ENCODE data around the gene MED9. TPM values are rescaled to one million over a fixed set of nuclear protein-coding genes. Genes with fewer than 3 reads are reported as not detected.

Gene MED9
- total and polyA plus RNA-seq, 9 donors = 11.5 to 15.7 (median 13.8) TPM

DNA sequence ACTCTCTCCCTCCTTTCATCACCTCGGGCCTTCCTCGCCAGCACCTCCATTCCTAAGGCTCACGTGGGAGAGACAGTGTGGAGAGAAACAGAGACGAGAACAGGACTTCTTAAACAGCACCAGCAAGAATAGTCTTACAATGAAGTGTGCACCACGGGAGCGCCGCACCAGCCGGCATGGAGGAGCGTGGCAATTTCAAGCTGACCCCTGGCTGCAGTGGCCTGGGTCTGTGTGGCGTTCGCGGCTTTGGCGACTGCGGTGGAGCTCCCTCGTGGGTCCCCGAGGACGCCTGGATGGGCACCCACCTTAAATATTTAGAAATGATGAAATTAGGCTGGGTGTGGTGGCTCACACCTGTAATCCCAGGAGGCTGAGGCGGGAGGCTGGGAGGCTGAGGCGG, 20.5 kb upstream of the MED9 start:
- intact Hi-C loops (cut with DNase I) = no loop called here
- Histone ChIP-seq H3K9me3 (no peaks in the 10 kb centered on the region), H3K4me1 (ENCODE audit: insufficient read depth) (no peaks in the 10 kb centered on the region), H3K27ac (no peak overlapping the region), H3K4me3 (no peak overlapping the region), H3K36me3 (no peaks in the 10 kb centered on the region), H3K27me3 (no peaks in the 10 kb centered on the region)
- TF ChIP-seq, protein P1, sequence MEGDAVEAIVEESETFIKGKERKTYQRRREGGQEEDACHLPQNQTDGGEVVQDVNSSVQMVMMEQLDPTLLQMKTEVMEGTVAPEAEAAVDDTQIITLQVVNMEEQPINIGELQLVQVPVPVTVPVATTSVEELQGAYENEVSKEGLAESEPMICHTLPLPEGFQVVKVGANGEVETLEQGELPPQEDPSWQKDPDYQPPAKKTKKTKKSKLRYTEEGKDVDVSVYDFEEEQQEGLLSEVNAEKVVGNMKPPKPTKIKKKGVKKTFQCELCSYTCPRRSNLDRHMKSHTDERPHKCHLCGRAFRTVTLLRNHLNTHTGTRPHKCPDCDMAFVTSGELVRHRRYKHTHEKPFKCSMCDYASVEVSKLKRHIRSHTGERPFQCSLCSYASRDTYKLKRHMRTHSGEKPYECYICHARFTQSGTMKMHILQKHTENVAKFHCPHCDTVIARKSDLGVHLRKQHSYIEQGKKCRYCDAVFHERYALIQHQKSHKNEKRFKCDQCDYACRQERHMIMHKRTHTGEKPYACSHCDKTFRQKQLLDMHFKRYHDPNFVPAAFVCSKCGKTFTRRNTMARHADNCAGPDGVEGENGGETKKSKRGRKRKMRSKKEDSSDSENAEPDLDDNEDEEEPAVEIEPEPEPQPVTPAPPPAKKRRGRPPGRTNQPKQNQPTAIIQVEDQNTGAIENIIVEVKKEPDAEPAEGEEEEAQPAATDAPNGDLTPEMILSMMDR (IDR thresholded peaks at IDR 0.05) = no peak
- no peak for TF ChIP-seq EP300 (IDR thresholded peaks at IDR 0.05)
- TF ChIP-seq POLR2A (IDR thresholded peaks at IDR 0.05) = no peak
- DNase-seq = no peak
- 80 to 87% (median 81%) methylated on average over 19 of the region's 19 CpGs for WGBS, 3 donors

GRCh38 chr17:17457680-17458079, 19.1 kb upstream of the MED9 start:
- Histone ChIP-seq H3K36me3 (no peaks in the 10 kb centered on the region), H3K4me3 (no peak overlapping the region), H3K9me3 (no peaks in the 10 kb centered on the region), H3K27ac (no peak overlapping the region), H3K4me1 (ENCODE audit: insufficient read depth) (no peaks in the 10 kb centered on the region), H3K27me3 (no peaks in the 10 kb centered on the region)
- 83 to 93% (median 92%) methylated on average over 2 of the region's 2 CpGs for WGBS, 3 donors
- TF ChIP-seq, protein P1 (IDR thresholded peaks at IDR 0.05) = no peak
- no peak for DNase-seq
- intact Hi-C loops (cut with DNase I) = no loop called here

GRCh38 chr17:17460038-17460437, 16.8 kb upstream of the MED9 start:
- no peaks in the 10 kb centered on the region for H3K9me3 ChIP-seq
- no peak for TF ChIP-seq EP300 (IDR thresholded peaks at IDR 0.05)
- TF ChIP-seq, protein P1 (IDR thresholded peaks at IDR 0.05) = no peak
- no peak for TF ChIP-seq POLR2A (IDR thresholded peaks at IDR 0.05)
- H3K4me1 ChIP-seq (ENCODE audit: insufficient read depth) = no peaks in the 10 kb centered on the region
- no peak overlapping the region for H3K4me3 ChIP-seq
- no peak for DNase-seq
- WGBS, 3 donors = 87 to 98% (median 89%) methylated on average over 4 of the region's 4 CpGs
- no peaks in the 10 kb centered on the region for H3K36me3 ChIP-seq
- H3K27me3 ChIP-seq = no peaks in the 10 kb centered on the region
- no peak overlapping the region for H3K27ac ChIP-seq
- intact Hi-C loops (cut with DNase I) = loop anchor here in 1 of 4 donors (10.0 kb wide), 1 partner anchor 75 kb away; no protein-coding TSS in a partner anchor

DNA sequence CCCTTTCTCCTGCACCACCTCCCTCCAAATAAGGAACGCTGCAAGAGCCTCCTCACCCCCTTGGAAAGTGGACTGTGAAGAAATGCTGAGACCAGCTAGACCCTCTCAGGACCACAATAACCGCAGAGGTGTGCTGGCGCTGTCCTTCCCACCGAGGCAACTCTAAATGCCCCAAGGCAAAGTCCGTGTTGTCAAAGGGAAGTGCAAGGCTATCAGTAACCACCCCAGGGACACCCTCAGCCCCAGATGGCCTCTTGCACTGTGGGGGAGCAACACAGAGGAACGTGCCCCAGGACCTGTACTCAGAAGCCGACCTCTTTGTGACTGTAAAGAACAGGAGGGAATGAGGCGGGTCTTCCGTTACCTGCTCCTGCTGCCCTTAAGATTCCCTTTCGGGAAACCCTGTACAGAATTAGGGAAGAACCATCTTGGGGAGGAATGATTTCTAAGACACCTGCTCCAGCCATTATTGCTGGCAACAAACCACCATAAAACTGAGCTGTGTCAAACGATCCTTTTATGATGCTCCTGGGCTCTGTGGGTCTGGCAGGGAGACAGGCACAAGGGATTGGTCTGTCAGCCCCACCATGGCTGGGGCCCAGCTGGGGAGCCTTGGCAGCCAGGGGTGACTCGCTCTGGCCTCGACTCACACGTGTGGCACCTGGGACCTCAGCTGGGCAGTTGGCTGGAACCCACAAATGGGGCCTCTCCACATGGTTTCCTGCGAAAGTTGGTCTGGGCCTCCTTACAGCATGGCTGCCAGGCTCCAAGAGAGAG, 14.6 kb upstream of the MED9 start:
- Histone ChIP-seq H3K27me3 (no peaks in the 10 kb centered on the region), H3K4me3 (no peak overlapping the region), H3K36me3 (no peaks in the 10 kb centered on the region), H3K27ac (no peak overlapping the region), H3K4me1 (ENCODE audit: insufficient read depth) (no peaks in the 10 kb centered on the region), H3K9me3 (no peaks in the 10 kb centered on the region)
- TF ChIP-seq EP300 (IDR thresholded peaks at IDR 0.05) (no peak), POLR2A (IDR thresholded peaks at IDR 0.05) (no peak)
- TF ChIP-seq, protein P1 (IDR thresholded peaks at IDR 0.05) = no peak
- DNase-seq = no peak
- WGBS, 3 donors = 62 to 65% (median 64%) methylated on average over 15 of the region's 15 CpGs
- intact Hi-C loops (cut with DNase I) = loop anchor here in 1 of 4 donors (10.0 kb wide), 1 partner anchor 77 kb away; no protein-coding TSS in a partner anchor
